Activated CD4-positive, alpha-beta T cell treated with anti-CD3 and anti-CD28 coated beads for 1 hour (primary cell): ENCODE data around the gene INPP5A.
"Not testable (repeated sequence)": the region's sequence is repeated elsewhere in the genome, so short reads cannot be mapped to it uniquely, and the experiment has no call there.

Experiments used
- DNase-seq: peaks from one replicate; pipeline ENCODE4 v3.0.0-alpha.2; 2020

Gene INPP5A

DNA sequence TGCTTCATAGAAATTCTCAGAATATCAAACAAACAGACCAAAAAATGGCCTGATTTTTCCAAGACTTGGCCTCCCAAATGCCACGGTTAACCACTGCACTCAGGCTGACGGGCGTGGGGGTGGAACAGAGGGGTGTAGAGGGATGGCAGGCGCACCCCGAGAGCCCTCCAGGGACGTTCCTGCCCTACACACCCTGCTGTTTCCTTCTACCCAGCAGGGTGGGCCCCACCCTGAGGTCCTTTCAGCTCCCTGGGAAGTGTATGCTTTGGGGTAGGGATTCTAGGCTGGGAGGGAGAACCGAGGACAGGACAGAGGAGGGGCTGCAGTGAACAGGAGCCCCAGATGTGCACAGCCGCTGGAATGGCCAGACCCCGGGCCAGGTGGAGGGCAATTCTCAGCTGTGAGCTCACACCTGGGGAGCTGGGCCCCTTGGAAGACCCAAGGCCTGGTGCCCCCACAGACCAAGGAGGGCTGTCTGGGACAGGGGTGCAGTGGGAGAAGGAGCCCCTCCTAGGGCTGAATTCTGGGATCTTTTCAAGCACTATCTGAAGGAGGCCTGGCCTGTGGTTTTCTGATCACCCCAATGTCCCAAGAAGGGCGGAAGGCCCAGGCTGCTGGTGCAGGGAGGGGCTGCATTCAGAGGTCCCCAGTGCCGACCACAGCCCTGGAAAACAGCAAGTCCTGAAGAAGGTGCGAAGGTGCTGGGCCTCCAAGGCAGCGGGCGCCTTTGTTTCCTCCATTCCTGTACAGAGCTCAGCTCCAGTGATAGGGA is 32.9 kb upstream of the INPP5A start:
- no peak for DNase-seq

DNA sequence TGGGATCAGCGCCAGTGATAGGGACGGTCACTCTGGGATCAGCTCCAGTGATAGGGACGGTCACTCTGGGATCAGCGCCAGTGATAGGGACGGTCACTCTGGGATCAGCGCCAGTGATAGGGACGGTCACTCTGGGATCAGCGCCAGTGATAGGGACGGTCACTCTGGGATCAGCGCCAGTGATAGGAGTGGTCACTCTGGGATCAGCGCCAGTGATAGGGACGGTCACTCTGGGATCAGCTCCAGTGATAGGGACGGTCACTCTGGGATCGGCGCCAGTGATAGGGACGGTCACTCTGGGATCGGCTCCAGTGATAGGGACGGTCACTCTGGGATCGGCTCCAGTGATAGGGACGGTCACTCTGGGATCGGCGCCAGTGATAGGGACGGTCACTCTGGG is 32.0 kb upstream of the INPP5A start:
- DNase-seq = not testable (repeated sequence)

DNA sequence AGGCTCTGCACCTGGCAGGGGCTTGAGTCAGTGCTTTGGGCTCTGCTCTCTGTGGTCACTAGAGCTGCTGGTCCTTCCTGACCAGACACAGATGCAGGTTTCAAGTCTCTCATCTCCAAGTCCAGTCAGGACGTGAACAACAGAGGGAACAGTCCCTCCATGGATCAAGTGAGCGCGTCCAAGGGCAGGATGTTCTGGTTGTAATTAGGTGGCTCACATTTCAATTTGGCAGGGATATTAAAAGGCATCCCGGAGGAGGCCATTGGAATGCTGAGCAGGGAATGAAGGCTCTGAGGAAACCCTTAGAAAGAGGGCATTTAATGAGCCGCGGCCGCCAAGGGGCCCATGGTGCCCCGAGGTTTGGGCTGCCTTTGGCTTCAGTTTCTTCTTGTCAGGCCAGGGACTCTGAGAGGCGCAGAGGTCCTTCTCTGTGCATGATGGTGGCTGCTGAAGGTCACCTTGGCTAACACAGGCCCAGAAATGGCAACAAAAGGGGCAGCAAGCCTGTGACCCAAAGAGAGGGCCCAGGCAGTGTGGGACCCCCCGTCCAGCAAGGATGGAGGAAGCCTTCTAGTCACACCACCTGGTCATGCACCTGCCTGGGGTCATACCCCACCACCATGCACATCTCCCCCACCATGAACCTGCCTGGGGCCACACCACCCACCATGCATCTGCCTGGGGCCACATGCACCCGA is 30.7 kb upstream of the INPP5A start:
- DNase-seq = no peak

DNA sequence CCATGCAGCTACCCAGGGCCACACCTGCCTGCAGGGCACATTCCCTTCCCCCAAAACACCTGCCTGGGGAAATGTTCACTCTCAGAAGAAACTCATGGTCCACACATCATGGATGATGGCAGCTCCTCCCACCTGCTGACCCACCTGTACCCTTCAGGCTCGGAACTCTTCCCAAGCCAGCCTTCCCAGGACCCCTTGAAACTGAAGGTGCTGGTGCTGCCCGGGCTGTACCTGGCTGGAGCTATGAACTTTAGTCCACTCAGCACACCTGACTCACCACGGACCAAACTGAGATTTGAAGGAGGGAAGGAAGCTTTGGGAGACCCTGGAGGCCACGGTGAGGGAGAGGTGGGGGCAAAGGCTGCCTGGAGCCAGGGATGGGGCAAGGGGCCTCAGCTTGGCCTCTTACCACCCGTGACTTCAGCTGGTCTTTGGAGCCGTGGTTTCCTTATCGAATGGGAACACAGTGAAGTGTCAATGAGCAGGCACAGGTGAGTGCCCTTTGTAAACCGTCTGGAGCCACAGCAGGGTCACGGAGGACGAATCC is 30.1 kb upstream of the INPP5A start:
- DNase-seq = no peak

- no peak for DNase-seq
These were observed 29.6 kb upstream of the INPP5A start for GRCh38 chr10:132507956-132508490.

DNA sequence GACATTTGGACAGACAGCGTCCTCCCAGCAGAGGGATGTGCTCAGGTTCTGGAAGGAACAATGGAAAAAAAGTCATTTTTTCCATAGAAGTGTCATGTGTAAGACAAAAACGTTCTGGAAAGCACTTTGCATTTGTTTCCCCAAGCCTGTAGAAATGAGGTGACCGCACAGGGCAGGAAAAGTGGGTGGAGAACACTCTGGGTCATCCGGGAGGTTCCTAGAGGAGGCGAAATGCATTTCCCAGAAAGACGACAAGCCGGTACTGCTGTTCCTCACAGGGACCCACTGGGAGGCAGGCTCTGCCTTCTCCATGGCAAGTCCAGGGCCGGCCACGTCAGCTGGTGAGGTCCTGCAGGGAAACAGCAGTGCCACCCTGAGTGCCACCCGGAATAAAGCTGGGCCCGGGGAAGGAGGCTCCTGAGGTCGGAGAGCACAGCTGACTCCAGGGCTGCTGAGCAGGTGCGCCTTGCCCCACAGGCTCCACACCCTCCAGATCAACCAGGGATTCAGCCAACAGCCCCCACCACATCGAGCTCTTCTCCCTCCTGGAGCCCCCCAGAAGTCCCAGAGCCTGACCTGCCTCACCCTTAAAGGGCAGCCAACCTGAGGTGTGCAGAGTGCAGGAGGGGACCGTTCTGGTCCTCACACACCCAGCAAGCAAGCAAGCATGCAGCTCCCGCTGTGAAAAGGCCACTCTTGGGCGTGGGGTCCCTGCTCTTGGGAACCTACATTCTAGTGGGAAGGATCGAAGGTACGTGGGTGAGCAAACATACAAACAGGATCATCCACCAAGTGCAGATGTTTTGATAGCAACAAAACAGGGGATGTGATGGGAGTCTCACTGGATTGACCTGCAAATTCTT is 28.8 kb upstream of the INPP5A start:
- DNase-seq = no peak

- DNase-seq = no peak
These were observed 27.9 kb upstream of the INPP5A start for GRCh38 chr10:132509506-132510173.

DNA sequence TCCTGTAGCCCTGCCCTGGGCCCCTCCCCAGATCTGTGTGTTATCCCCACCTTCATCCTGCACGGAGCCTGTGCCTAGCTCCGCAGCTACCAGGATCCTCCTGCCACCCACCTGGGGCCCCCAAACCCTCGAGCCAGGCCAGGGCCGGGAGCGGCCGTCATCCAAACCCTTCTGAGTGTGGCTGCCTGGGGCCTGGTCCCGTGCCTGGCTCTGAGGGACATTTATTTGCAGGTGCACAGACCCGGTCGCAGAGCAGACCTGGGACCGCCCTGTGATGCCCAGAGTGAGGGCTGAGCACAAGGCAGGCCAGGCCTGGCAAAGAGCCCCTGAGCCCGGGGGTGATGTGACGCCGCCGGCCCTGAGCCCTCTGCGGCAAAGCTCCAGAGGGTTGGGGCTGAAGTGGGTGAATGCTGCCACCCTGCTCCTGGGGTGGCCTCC is 27.4 kb upstream of the INPP5A start:
- no peak for DNase-seq

- DNase-seq = no peak
These were observed 26.2 kb upstream of the INPP5A start for GRCh38 chr10:132511121-132512051.

DNA sequence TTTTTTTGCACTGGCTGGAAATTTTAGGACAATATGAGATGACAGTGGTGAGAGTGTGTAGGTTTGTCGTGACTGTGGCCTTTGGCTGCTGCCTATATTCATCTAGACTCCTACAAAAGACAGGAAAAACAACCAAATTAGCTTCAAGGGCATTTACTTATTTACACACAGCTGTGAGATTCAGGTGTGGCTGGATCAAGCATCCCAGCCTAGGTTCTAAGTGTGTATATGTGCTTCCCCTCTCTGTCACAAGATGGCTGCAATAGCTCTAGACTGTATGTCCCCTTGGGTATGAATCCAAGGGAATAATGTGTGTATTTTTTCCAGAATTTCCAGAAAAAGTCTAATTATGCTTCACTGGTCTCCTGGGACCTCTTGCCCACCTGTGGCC is 25.5 kb upstream of the INPP5A start:
- DNase-seq = no peak

DNA sequence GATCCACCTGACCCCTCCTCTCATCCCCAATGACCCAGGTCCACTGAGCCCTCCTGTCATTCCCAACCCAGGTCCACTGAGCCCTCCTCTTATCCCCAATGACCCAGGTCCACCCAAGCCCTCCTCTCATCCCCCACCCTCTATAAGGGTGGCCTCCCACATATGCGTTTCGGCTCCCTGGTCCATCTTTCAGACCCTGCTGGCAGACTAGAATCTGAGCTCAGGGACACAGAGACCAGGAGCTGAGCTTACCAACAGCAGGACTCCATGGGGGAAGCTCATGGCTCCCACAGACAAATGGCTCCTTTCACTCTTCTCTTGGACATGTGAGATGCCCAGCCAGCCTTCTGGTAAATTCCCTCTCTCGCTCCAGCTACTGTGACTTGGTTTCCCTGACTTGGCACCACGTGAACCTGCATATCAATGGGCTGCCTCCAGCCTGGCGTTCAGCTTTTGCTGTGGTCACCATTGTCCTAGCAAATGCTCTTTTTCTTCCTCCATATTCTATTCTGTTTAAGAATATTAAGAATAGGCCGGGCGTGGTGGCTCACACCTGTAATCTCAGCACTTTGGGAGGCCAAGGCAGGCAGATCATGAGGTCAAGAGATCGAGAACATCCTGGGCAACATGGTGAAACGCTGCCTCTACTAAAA is 24.8 kb upstream of the INPP5A start:
- no peak for DNase-seq

DNA sequence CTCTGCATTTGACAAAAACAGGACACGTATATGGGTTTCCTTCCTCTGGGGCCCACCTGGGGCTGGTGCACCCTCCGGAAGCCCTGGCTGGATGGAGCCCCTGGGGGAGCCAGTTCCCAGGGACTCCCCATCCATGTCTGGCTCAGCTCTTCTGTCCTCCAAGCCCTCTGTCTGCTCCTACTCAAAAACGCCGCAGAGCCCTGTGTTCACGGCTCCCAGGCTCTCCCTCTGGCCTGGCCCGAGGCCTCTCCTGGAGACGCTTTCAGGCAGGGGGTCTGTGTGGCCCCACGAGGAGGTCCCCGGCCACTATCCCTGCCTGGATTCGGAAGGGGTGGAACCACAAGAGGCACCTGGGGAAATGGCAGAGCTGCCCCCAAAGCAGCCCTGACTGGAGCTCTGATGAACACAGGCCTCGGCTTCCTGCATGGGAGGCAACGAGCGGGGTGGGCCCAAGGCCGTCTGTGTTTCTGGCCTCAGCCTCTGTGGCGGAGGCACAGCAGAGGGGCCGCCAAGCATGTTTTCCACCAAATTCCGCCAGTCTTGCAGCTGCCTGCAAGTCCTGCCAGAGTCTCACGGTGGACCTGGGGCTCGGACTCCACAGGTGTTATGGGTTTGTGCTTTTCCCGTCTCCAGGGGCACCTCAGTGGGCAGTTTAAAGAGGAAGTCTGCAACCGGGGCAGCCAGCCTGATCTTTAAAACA is 22.6 kb upstream of the INPP5A start:
- no peak for DNase-seq

DNA sequence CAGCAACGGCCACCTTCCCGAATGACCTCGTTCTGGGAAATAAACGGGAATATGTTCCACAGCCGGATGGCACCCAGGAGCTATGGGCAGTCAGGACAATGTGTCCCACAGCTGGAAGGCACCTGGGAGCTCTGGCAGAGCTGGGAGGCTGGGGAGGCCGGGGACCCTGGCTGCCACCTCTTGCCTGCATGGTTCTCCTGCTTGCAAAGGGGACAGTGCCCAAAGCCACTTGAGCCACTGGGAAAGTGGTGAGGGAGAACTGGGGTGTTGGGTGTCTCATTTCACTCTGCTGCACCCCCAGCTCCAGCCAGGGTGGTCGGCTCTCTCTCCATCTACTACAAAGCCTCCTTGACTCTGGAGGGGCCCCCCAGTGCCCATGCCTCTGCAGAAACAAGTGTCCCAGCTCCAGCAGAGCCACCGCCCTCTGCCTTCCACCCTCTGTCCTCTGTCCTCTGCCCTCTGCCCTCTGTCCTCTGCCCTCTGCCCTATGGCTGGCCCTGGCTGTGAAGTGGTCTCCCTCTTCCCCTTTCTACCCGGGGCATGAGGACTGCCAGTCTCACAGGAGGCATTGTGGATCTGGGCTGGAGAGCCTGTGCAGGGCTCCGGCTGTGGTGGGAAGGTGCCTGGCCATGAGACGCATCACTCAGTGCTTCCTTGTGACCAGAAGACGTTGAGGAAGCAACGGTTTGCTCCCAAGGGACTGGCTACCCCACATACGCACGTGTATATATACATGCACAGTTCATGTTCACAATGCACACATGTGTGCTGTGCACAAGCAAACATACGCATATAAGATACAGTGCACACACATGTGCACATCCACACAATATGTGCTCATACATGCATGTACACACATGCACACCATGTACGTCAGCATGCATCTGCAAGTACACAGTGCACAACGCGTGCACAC is 21.5 kb upstream of the INPP5A start:
- DNase-seq = no peak

DNA sequence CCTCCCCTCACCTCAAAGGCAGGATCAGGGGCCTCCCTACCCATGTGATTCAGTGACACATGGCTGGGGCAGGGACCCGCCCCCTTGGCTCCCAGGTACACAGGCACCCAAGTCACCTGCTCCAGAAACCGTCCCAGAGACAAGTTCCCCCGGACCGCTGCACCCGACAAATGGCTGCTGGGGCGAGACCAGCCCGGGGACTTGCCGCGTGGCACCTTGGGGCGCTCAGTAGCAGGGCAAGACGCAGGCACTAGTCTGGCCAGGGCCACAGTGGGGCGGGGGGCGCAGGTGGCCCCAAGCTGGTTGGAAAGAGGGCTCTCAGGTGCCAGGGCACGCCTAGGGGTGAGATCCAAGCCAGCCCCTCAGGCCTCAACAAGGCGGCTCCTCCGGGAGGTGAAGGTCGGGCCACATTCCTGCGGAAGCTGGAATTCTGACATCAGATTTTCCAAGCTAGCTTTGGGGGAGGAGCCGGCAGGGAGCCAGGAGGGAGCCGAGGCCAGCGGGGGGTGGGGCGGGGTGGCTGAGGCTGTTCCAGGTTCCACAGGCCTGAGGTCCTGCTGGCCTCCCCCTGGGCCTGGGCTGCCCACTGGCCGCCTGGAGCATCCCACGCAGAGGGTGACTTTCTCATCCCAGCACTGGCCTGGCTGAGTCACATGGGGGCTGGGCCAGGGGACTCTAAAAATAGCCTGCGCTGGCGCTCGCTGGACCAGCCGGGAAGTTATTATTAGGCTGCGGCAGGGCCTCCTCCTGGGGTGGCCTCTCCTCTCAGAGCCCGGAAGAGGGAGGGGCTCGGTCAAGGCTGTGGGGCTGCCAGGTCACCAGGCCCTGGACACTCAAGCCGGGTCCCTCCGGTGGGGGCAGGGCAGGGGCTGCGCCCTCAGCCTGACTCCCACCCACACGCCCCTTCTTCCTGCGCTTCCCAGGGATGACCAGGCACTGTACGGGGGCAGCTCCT is 20.5 kb upstream of the INPP5A start:
- DNase-seq = no peak

DNA sequence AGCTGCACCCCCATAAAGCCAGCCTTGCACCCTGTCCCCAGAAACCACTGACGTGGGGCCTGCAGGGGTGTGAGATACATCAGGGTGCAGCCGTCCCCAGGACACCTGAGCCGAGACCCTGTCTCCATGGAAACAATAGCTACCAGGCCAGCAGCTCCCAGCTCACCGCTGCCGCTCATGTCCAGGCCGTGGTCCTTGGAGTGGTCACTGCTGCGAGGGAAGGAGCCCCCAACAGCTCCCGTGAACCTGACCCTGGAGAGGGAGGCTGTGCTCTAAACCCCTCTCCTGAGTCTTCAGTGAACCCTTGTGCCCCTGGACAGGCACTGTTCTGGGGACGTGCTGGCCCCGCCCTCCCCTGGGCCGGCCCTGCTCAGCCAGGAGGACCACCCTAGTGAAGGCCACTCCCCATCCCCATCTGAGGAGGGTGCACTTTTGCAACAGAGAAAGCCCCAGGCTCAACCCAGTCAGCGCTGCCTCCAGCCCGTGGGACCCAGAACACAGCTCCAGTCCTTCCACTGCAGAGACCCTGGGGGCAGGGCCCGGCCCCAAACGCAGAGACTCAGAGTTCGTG is 19.6 kb upstream of the INPP5A start:
- DNase-seq = no peak

GRCh38 chr10:132518572-132519381 is 18.8 kb upstream of the INPP5A start:
- DNase-seq = no peak
